GM23338 (cell line): ENCODE data around the gene SHB. TPM values are rescaled to one million over a fixed set of nuclear protein-coding genes. Genes with fewer than 3 reads are reported as not detected.

Experiments used
- ATAC-seq: fragments of 200-7000 bp; cut with Tn5 transposase; 3 replicates; pipeline ENCODE4 v1.9.1; 2020
- DNase-seq: peaks from one replicate; pipeline ENCODE4 v3.0.0-alpha.2; 2015; ENCODE audit warnings: low spot score
- H2AFZ ChIP-seq: fragments of 200-600 bp; sonication (generic); 2 replicates; pipeline ENCODE4 v1.8.0; 2016; ENCODE audit warnings: antibody characterized with exemption, mild to moderate bottlenecking, moderate library complexity
- H3F3A ChIP-seq: fragments of 200-600 bp; sonication (generic); replicated peaks from 2 replicates; pipeline ENCODE4 v1.8.0; 2017; ENCODE audit warnings: antibody characterized with exemption, mixed run types, low read depth
- H3K27ac ChIP-seq: fragments of 200-600 bp; sonication (generic); 2 replicates; pipeline ENCODE4 v1.6.1; 2016; ENCODE audit warnings: low read depth
- H3K27me3 ChIP-seq: fragments of 200-600 bp; sonication (generic); 2 replicates; pipeline ENCODE4 v1.8.0; 2016; ENCODE audit warnings: mild to moderate bottlenecking, mixed run types, moderate library complexity; ENCODE audit not compliant: insufficient read depth
- H3K36me3 ChIP-seq: fragments of 200-600 bp; sonication (generic); 2 replicates; pipeline ENCODE4 v1.8.0; 2016; ENCODE audit warnings: mild to moderate bottlenecking; ENCODE audit not compliant: insufficient read depth
- H3K4me1 ChIP-seq: fragments of 200-600 bp; sonication (generic); 2 replicates; pipeline ENCODE4 v1.8.0; 2016; ENCODE audit warnings: mild to moderate bottlenecking, moderate library complexity; ENCODE audit not compliant: insufficient read depth
- H3K4me2 ChIP-seq: fragments of 200-600 bp; sonication (generic); 2 replicates; pipeline ENCODE4 v1.7.1; 2017; ENCODE audit warnings: mixed run types
- H3K4me3 ChIP-seq: fragments of 200-600 bp; sonication (generic); 2 replicates; pipeline ENCODE4 v1.6.1; 2016; ENCODE audit warnings: mixed run types
- H3K79me2 ChIP-seq: fragments of 200-600 bp; sonication (generic); replicated peaks from 2 replicates; pipeline ENCODE4 v1.8.0; 2017; ENCODE audit warnings: mild to moderate bottlenecking; ENCODE audit not compliant: insufficient read depth
- H3K9me2 ChIP-seq: fragments of 200-600 bp; sonication (generic); 2 replicates; pipeline ENCODE4 v1.8.0; 2017; ENCODE audit not compliant: insufficient read depth
- H4K20me1 ChIP-seq: fragments of 200-600 bp; sonication (generic); replicated peaks from 2 replicates; pipeline ENCODE4 v1.8.0; 2017; ENCODE audit warnings: mild to moderate bottlenecking; ENCODE audit not compliant: insufficient read depth
- H3K27ac Mint-ChIP-seq: 2 replicates; pipeline ENCODE4 v1.8.0; 2020; ENCODE audit warnings: inconsistent platforms, mild to moderate bottlenecking, moderate library complexity, mixed read lengths
- H3K27me3 Mint-ChIP-seq: 3 replicates; pipeline ENCODE4 v1.8.0; 2022; ENCODE audit warnings: low read depth, mild to moderate bottlenecking, moderate library complexity, mixed read lengths, inconsistent platforms; ENCODE audit not compliant: insufficient read depth, poor library complexity
- H3K36me3 Mint-ChIP-seq: 3 replicates; pipeline ENCODE4 v1.8.0; 2021; ENCODE audit warnings: low read depth, mild to moderate bottlenecking, inconsistent platforms, moderate library complexity, mixed read lengths
- H3K4me1 Mint-ChIP-seq: 3 replicates; pipeline ENCODE4 v1.8.0; 2020; ENCODE audit warnings: mild to moderate bottlenecking, inconsistent platforms, mixed read lengths
- H3K4me3 Mint-ChIP-seq: 3 replicates; pipeline ENCODE4 v1.8.0; 2021; ENCODE audit warnings: moderate library complexity, mild to moderate bottlenecking, inconsistent platforms, mixed read lengths
- H3K9me3 Mint-ChIP-seq: 3 replicates; pipeline ENCODE4 v1.8.0; 2020; ENCODE audit warnings: moderate library complexity, mild to moderate bottlenecking, inconsistent platforms, mixed read lengths
- CTCF ChIP-seq, 2 experiments: fragments of 200-600 bp in 1 of 2; sonication (generic) in 1 of 2; conservative IDR thresholded peaks; 2 replicates each; pipeline versions ENCODE4 v1.5.1 to v1.6.1; 2016 to 2017; ENCODE audit warnings: antibody characterized with exemption in 2 of 2, low read depth in 2 of 2, mild to moderate bottlenecking in 2 of 2, moderate library complexity in 1 of 2
- EZH2phosphoT487 ChIP-seq: fragments of 200-600 bp; sonication (generic); IDR thresholded peaks from one replicate; pipeline ENCODE4 v1.8.1; 2018; ENCODE audit warnings: antibody characterized with exemption; ENCODE audit not compliant: unreplicated experiment
- JUNB ChIP-seq: IDR thresholded peaks from one replicate; pipeline ENCODE4 v1.6.1; 2016; ENCODE audit warnings: antibody characterized with exemption; ENCODE audit not compliant: unreplicated experiment
- NANOG ChIP-seq: IDR thresholded peaks from 2 replicates; pipeline ENCODE4 v1.6.1; 2016; ENCODE audit warnings: antibody characterized with exemption, borderline replicate concordance
- POLR2AphosphoS5 ChIP-seq: IDR thresholded peaks from 2 replicates; pipeline ENCODE4 v1.6.1; 2016; ENCODE audit warnings: antibody characterized with exemption, low read depth
- REST ChIP-seq: IDR thresholded peaks from one replicate; pipeline ENCODE4 v1.6.1; 2018; ENCODE audit warnings: antibody characterized with exemption; ENCODE audit not compliant: unreplicated experiment
- ZNF331 ChIP-seq: fragments of 250-450 bp; sonication (Bioruptor Pico); IDR thresholded peaks from 2 replicates; pipeline ENCODE4 v1.5.0; 2020; ENCODE audit warnings: low read depth, mild to moderate bottlenecking, moderate library complexity
- polyA plus RNA-seq: library from polyadenylated mRNA; unstranded; fragments of >200 nt; fragmentation: Nextera tagmentation; extraction: Ambion mirVana; gene quantifications from 2 replicates; pipeline ENCODE4 v1.2.1, GENCODE V29; 2016
- total RNA-seq: library from RNA; depleted of rRNA; stranded (reverse); fragments of >200 nt; shearing (Covaris generic); gene quantifications from 2 replicates; pipeline ENCODE4 v1.2.3, GENCODE V29; 2014

The SHB gene
- total and polyA plus RNA-seq, 2 experiments from 2014 or later, result 1.5 to 14.0 TPM

GRCh38 chr9:38022203-38022895 is 46.7 kb downstream of the SHB start (continued):
- TF ChIP-seq CTCF (conservative IDR thresholded peaks at IDR 0.05; ENCODE audit: low read depth in 2 of 2) (no peak), EZH2phosphoT487 (no peak), REST (no peak), ZNF331 (CRISPR knock-in tag) (no peak)

- Histone ChIP-seq H3K9me2 (peaks cover 6% of the 10 kb centered on the region; the same call in 1 of the 2 replicates), H3K36me3 (no peaks in the 10 kb centered on the region; the same call in 1 of the 2 replicates), H3K79me2 (peaks cover 6% of the 10 kb centered on the region), H3K27me3 (no peaks in the 10 kb centered on the region), H3K4me1 (peaks cover 79% of the 10 kb centered on the region), H3F3A (peaks cover 6% of the 10 kb centered on the region; the same call in 1 of the 2 replicates), H3K4me2 (no peak overlapping the region), H2AFZ (no peak overlapping the region), H3K4me3 (no peak overlapping the region), H3K27ac (peak overlapping the region; percentile 28; the same call in 1 of the 2 replicates), H4K20me1 (no peaks in the 10 kb centered on the region)
- Mint-ChIP-seq H3K27me3 (peaks cover 19% of the 10 kb centered on the region), H3K27ac (peak overlapping the region; percentile 97), H3K4me3 (no peak overlapping the region), H3K9me3 (no peaks in the 10 kb centered on the region; the same call in 2 of the 3 replicates), H3K4me1 (peaks cover 93% of the 10 kb centered on the region), H3K36me3 (peaks cover 6% of the 10 kb centered on the region)
- DNase-seq (no peak), ATAC-seq (no peak)
- TF ChIP-seq JUNB (no peak), NANOG (no peak), REST (no peak), POLR2AphosphoS5 (no peak)
These were observed 48.6 kb downstream of the SHB start for GRCh38 chr9:38020151-38021076.
